ENCODE results near the gene CAMSAP1.
"Not testable (repeated sequence)": the region's sequence is repeated elsewhere in the genome, so short reads cannot be mapped to it uniquely, and the experiment has no call there.

Gene CAMSAP1

DNA sequence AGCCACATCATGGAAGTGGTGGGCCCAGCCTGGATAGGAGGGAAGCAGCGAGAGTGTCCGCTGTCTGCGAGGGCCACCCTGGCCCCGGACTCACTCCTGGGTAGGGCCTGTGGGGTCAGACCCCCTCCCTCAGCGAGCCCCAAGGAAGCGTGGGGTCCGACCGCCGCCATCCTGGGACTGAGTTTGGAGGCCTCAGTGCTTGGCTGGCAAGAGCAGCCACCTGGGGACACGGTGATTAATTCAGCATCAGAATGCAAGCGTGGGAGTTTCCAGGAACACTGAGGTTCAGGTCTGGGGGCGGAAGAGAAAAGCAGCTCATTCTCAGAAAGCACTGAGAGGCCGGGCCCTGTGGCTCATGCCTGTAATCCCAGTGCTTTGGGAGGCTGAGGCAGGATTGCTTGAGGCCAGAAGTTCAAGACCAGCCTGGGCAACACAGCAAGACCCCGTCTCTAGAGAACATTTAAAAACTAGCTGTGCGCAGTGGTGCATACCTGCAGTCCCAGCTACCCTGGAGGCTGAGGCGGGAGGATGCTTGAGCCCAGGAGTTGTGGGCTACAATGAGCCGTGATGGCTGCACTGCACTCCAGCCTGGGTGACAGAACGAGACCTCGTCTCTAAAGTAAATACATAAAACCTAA, 18.3 kb upstream of the CAMSAP1 start:
- Histone ChIP-seq H3K27ac (peak overlapping the region in 5 of 21 experiments; percentile 1 to 71 (median 58)), H3K4me3 (no peak overlapping the region)

DNA sequence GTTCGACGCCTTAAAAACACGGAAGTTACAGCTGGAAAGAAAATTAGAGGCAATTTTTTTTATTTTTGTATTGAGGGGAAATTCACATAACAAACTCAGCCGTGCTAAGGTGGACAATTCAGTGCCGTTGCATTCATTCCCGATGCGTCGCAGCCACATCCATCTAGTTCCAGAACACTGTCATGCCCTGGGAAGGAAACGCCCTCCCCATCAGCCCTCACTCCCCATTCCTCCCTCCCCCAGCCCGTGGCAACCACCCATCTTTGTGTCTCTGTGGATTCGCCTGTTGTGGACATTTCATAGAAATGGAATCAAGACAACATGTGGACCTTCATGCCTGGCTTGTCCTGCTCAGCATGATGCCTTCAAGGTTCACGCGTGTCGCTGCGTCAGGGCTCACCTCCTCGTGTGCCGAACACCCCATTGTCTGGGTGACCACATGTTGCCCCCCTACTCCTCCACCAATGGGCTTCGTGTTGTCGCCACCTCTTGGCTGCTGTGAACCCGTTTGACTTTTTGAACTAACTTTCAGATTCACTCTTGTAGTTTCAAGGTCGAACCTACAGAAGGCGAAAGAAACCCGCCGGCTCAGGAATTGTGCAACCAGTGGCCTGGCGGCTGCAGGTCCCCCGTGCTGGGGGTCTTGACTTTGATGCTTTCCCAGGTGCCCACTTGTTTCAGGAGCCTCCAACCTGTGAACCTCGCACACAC, 17.4 kb upstream of the CAMSAP1 start:
- Histone ChIP-seq H3K27ac (no peak overlapping the region), H3K4me3 (no peak overlapping the region)

DNA sequence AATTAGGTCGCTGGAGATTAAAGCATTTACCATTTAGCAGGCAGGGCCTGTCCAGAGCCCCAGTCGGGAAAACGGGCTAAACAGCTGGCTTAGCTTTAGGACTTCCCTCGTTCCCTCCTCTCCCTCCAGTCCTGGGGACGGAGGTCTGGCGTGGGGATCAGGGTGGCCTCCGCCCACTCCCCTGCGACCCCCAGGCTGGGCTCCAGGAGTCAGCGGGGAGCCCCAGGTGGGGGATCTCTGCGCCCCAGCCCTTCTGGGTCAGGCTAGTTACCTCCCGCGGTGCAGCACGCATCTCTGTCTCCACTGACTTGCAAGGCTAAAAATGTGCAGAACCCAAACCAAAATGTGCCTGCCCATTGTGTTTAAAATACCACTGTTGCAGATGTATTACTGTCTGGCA, 16.2 kb upstream of the CAMSAP1 start:
- H3K27ac ChIP-seq, result no peak overlapping the region

DNA sequence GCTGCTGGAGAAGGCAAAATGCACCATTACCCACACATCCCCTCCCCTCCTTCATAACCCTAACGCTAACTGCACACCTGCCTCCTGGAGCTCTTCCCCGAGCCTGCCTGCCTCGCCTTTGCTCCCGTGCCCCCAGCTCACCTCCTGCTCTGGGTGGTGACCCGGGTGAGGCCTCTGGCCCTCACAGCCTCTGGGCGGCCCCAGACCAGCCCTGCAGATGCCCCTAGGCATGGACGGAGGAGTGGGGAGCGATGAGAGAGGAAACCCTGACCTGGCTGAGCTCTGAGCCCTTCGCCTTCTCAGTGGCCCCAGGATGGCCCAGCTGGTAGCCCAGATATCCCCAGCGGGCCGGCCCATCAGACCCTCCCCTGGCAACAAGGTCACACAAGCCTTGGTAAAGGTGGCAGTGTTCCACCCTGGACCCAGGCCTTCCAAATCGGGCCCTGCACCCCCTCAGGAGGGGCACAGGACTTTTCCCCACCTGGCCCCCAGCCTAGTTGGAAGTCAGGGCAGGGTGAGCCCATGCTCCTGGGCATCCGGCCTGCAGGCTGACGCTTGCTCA, 14.5 kb upstream of the CAMSAP1 start:
- no peak overlapping the region for H3K27ac ChIP-seq
- H3K4me3 ChIP-seq, result no peak overlapping the region

More for the DNA sequence above, 16.2 kb upstream of the CAMSAP1 start:
- H3K4me3 ChIP-seq, result no peak overlapping the region

DNA sequence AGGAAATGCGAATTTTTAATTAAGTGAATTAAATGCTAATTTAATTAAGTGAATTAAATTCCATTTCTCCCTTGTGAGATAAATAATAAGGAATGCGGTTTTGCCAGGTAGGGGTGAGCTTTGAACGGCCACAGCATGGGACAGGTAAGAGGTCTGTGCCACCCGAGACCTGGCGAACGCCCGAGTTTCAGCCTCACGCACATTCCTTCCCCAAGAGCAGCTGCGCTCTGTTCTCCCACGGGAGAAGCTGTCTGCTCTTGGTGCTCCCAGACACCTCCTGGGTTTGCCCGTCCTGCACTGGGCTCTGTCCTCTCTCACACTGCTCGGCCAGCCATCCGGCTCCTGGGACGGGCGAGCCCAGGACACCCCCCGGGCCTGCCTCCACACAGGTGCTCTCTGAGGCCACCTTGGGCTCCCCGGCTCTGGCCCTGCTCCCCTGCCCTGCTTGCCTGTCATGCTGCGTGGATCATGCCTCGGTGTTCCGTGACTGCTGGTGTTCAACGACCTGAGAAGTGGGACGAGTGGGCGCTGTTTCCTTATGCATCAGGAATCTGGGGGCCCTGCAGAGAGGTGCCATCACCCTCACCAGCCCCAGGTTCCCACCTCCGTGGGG, 13.7 kb upstream of the CAMSAP1 start:
- Histone ChIP-seq H3K4me3 (no peak overlapping the region), H3K27ac (no peak overlapping the region)

DNA sequence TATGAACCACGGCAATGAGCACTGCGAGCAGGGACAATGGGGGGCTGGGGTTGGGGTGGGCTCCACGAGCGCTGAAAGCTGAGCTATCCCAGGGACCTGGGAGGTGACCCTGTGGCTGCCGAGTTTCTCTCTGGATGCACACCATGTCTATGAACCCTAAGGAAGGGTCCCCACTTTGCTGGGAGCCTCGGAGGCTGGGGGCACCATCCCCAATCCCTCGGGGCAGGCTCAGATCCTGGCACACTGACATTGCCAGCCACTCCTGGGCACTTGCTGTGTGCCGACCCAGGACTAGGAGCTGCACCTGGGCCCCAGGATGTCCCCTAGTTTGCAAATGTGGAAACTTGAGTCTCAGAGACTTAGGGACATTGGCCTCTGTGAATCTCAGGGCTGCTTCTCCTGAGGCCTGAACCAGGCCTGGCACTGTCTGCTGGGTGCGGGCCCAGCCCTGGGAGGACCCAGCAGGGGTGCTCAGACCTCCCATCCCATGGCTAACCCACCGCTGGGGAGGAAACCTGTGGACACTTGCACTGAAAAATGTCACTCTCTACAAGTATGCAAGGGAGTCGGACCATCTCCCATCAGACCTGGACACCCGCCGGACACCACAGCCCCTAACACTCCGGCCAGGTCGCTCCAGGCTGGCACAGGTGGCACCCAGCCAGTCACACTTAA, 13.0 kb upstream of the CAMSAP1 start:
- Histone ChIP-seq H3K4me3 (no peak overlapping the region), H3K27ac (no peak overlapping the region)

DNA sequence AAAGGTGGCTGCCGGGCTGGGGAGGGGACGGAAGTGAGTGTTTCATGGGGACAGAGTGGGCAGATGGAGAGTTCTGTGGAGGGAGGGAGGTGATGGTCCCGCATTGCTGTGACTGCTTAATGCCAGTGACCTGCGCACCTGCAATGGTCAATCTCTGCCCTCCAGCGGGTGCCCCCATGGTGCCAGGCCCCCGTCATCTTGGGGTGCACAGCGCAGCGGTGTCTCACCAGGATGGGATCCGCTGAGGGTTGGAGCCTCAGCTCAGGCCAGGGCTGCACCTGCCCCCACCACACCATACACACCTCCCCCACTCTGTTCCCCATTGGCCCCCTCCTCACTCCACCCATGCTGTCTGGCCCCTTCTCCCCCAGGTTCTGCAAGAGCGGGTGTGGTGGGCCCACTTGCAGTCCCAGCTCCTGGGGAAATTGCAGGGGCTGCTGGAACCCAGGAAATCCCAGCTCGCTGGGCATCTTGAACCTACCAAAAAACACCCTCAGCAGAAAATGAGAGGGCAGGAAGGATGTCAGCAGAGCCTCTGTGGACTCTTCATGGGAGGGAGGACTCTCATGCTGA, 12.1 kb upstream of the CAMSAP1 start:
- H3K4me3 ChIP-seq, result no peak overlapping the region
- H3K27ac ChIP-seq, result no peak overlapping the region

DNA sequence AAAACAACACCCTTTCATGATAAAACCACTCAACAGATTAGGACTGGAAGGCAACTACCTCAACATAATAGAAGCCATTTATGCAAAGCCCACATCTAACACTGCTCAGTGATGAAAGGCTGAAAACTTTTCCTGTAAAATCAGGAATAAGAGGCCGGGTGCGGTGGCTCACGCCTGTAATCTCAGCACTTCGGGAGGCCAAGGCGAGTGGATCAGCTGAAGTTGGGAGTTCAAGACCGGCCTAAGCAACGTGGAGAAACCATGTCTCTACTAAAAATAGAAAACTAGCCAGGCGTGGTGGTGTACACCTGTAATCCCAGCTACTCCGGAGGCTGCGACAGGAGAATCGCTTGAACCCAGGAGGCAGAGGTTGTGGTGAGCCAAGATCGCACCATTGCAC, 8.9 kb upstream of the CAMSAP1 start:
- H3K4me3 ChIP-seq, H3K27ac ChIP-seq: not testable (repeated sequence)

DNA sequence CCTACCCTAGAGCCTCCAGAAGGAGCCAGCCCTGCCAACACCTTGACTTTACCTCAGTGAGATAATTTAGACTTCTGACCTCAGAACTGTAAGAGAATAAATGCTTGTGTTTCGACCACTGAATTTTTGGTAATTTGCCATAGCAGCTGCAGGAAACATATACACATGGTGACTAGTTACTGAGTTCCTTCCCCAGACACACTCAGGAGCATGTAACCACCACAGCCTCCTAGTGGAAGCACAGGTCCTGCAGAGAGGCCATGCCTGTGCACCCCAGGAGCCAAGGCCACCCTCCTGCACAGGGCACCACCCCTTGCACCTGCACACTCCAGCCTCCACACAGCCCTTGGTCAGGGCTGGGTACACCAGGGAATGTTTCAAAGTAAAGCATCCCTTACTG, 7.6 kb upstream of the CAMSAP1 start:
- H3K27ac ChIP-seq, result no peak overlapping the region
- H3K4me3 ChIP-seq, result no peak overlapping the region

DNA sequence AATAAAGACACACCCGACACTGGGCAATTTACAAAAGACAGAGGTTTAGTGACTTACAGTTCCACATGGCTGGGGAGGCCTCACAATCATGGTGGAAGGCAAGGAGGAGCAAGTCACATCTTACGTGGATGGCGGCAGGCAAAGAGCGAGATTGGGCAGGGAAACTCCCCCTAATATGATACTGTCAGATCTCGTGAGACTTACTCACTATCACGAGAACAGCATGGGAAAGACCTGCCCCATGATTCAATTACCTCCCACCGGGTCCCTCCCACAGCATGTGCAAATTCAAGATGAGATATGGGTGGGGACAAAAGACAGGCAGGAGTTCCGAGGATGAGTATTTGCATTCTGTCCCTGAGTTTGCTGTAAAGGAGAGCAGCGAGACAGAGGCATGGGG, 3.9 kb upstream of the CAMSAP1 start:
- not testable (repeated sequence) for H3K27ac ChIP-seq, H3K4me3 ChIP-seq

DNA sequence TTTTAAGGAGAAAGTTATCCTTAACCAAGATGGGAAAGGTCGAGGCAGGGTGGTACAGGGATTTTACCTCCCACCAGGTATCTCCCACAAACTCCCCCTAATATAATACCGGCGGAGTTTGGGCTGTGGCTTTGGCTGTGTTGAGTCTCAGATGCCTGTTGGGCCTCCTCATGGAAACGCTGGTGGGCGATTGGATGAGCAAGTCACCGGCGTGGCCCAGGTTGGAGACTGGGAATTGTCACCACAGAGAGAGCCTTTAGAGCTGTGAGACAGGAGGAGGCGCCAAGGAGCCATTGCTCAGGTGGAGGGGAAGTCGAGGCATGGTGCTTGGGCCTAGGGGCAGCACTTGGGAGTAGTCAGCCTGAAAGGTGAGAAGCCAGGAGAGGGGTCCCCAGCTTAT, 3.4 kb upstream of the CAMSAP1 start:
- no peak overlapping the region for H3K27ac ChIP-seq
- H3K4me3 ChIP-seq, result no peak overlapping the region

DNA sequence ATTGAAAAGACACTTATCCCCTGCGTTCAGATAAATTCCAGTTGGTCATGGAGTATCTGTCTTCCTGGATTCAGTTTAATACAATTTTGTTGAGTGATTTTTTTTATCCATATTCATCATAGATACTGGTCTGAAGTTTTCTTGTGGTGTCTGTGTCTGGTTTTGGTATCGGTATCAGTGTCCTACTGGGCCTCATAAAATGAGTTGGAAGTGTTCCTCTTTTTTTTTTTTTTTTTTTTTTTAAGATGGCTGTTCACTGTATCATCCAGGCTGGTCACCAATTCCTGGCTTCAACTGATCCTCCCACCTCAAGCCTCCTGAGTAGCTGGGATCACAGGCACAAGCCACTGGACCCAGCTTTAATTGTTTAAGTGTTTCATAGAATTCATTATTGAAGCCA, 2.9 kb upstream of the CAMSAP1 start:
- no peak overlapping the region for H3K4me3 ChIP-seq
- H3K27ac ChIP-seq, result no peak overlapping the region

DNA sequence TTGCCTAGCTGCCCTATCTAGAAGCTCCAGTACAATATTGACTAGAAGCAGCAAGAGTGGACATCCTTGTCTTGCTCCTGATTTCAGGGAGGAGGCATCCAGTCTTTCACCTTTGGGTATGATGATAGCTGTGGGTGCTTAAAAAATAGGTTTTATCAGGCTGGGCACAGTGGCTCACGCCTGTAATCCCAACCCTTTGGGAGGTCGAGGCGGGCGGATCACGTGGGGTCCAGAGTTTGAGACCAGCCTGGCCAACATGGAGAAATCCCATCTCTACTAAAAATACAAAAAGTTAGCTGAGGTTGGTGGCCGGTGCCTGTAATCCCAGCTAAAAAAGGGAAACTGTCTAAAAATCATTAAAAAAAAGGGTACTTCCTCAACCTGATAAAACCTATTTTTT, 2.0 kb upstream of the CAMSAP1 start:
- no peak overlapping the region for H3K4me3 ChIP-seq
- peak overlapping the region in 1 of 21 experiments; percentile 16 for H3K27ac ChIP-seq

DNA sequence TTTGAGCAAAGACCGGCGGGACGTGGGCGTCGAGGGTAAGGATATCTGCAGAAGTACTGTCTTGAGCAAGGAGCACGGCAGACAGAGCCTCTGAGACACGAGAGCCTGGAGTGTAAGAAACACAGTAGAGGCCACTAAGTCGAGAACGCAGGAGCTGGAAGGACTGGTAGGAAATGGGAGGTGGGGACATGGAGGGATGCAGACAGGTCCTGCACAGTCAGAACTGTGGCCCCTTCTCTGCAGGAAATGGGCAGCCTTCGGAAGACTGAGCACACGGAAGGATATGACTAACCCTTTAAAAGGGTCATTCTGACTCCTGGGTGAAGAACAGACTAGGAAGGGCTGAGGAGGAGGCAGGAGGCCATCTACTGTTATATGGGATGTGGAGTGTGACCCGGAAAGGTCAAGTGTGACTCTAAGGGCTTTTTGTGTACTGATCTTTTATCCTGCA, 1.4 kb upstream of the CAMSAP1 start:
- peak overlapping the region in 1 of 7 experiments; percentile 54 for H3K4me3 ChIP-seq
- peak overlapping the region in 2 of 21 experiments; percentile 91 for H3K27ac ChIP-seq

DNA sequence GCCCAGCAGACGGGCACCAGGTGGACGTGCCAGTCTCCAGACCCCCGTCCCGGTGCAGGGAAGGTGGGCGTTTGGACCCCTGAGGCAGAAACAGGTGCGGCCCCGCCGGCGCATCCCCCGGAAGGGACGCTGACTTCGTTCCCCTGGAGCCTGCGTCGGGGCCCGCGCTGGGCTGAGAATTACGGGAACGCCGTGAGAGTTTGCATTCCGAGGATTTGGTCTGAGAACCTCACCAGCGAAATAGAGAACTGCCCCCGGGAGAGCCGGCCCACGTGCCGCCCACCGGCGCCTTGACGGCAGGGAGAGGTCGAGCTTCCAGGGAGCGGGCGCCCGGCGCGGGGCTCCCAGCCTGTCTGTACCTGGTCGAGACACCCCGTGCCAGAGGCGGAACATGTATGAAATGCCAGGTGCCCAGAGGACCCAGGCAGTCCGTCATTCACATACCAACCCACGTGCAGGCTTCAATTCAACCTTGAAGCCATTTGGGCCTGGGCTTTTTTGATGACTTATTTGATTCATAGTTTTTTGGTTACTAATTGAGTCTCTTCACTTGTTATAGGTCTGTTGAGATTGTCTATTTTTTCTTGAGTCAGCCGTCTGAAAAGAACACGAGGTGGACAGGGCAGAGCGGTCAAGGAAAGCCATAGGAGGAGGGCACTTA, 877 bp upstream of the CAMSAP1 start:
- peak overlapping the region; percentile 54 to 93 (median 87) for H3K27ac ChIP-seq
- peak overlapping the region; percentile 52 to 88 (median 77) for H3K4me3 ChIP-seq

DNA sequence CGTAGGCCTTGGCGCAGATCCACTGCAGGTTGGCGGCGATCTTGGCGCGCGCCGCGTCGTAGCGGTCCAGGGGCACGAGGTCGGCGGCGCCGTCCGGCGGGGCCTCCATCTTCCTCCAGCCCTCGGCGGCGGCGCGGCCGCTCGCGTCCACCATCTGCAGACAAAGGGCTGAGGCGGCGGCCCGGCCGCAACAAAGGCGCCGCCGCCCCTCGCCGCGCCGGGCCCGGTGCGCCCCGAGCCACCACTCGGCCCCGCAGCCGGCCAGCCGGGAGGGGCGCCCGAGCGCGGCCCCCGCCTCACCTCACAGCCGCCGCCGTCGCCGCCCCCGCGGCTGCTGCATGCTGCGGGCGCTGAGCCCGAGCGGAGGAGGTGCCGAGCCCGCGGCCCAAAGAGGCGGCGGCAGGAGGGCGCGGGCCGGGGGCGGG, 328 bp downstream of the CAMSAP1 start:
- H3K4me3 ChIP-seq, result peak overlapping the region; percentile 49 to 87 (median 61)
- H3K27ac ChIP-seq, result peak overlapping the region in 17 of 21 experiments; percentile 16 to 89 (median 76)

DNA sequence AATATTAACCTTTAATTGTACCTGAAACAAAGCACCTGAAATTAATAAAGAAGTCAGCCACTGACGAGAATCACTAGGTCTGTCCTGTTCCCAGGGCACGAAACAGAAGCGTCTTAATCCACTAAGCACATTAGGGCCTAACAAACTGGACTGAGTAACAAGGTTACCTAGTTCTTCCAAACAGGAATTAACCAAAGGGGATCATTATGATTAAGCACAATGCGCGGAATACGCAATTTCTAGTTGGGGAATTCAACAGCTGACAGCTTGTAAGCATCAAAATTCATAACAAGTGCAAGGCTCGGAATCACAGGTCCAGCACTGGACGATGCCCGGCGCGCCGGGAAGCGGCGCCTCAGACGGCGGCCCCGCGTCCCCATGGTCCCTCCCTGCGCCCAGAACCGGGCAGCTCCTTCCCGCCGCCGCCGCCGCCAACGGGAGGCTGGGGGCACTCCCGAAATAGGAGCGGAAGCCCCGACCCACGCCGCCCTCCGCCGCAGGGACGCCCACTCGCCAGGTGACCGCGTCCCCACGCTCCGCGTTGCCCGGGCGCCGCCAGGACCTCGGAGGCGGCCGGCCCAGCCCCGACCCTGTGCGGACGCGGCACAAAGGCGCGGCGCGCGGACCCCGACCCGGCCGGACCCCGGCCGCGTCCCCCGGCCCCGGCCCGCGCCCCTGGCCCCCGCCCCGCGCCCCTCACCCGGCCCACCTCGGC, 898 bp downstream of the CAMSAP1 start:
- peak overlapping the region; percentile 49 to 87 (median 61) for H3K4me3 ChIP-seq
- H3K27ac ChIP-seq, result peak overlapping the region in 20 of 21 experiments; percentile 16 to 89 (median 74)

All from skin epidermis (tissue), 12 donors.